LNCAP (cell line): Measurements from ENCODE around the gene LEMD3.

ENCODE experiments used
- TF ChIP-seq, protein P1 (sequence below): fragments of 450-650 bp; IDR thresholded peaks from 2 replicates; pipeline ENCODE4 v1.5.1; 2017; ENCODE audit warnings: mild to moderate bottlenecking

LEMD3 gene

DNA sequence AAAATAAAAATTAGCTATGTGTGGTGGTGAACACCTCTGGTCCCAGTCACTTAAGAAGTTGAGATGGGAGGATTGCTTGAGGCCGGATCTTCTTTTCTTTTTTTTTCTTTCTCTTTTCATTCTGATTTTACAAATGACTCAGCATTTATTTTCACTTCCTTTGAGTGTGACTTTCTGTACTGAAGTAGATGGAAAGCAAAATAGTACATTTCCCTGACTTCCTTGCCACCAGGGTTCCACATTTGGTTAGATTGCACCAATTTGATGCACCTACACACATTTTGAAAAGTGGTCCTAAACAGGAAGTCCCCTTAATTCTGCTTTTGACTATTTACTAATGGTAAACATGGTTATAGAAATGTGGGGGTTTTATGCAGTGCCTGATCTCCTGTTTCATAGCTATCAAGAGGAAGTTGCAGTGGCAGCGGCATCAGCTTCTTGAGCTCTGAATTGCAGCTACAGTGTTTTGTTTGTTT, 13.0 kb upstream of the LEMD3 start:
- TF ChIP-seq, protein P1, sequence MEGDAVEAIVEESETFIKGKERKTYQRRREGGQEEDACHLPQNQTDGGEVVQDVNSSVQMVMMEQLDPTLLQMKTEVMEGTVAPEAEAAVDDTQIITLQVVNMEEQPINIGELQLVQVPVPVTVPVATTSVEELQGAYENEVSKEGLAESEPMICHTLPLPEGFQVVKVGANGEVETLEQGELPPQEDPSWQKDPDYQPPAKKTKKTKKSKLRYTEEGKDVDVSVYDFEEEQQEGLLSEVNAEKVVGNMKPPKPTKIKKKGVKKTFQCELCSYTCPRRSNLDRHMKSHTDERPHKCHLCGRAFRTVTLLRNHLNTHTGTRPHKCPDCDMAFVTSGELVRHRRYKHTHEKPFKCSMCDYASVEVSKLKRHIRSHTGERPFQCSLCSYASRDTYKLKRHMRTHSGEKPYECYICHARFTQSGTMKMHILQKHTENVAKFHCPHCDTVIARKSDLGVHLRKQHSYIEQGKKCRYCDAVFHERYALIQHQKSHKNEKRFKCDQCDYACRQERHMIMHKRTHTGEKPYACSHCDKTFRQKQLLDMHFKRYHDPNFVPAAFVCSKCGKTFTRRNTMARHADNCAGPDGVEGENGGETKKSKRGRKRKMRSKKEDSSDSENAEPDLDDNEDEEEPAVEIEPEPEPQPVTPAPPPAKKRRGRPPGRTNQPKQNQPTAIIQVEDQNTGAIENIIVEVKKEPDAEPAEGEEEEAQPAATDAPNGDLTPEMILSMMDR, result no peak

DNA sequence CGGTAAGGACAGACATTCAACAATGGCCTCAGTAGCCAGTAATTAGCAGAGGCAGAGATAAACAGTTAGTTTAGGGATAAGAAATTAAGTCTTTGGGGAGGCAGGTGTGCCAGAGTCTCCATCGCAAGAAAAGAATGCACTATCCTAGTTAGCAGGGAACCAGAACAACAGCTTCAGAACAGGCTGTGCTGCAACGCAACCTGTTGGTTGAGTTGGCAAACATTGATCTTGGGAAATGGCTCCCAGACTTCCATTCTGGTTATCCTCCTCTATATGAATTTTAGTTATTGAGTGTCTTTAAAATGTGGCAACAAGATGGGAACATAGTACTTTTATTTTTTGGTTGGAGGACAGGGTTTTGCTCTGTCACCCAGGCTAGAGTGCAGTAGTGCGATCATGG, 12.3 kb upstream of the LEMD3 start:
- TF ChIP-seq, protein P1, result no peak

DNA sequence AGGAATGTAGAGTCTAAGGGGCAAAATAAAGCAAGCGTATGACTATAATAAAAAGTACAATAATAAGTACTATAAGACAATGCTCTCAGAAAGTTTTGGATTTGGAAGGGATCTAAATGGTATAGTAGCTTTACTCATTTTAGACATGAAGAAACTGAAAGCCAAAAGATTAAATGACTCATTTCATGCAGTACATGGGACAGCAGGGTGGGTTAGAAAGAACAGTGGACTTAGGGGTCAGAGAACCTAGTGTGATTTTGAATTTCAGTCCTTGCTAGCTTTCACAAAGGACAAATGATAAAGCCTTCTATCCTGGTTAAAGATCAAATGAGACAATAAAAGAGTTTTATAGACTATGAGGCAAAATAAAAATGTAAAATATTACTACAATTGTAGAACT, 6.8 kb upstream of the LEMD3 start:
- TF ChIP-seq, protein P1, result no peak

DNA sequence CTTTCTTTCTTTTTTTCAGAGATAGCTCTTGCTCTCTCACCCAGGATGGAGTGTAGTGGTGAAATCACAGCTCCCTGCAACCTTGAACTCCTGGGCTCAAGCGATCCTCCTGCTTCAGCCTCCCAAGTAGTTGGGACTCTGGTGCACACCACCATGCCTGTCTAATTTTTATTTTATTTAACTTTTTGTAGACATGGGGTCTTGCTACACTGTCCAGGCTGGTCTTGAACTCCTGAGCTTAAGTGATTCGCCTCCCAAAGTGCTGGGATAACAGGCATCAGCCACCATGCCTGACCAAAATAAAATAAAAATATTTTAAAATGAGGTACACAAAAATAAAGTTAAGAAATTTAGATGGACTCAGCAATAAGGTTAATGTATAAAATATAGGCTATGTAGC, 5.1 kb upstream of the LEMD3 start:
- TF ChIP-seq, protein P1, result no peak

DNA sequence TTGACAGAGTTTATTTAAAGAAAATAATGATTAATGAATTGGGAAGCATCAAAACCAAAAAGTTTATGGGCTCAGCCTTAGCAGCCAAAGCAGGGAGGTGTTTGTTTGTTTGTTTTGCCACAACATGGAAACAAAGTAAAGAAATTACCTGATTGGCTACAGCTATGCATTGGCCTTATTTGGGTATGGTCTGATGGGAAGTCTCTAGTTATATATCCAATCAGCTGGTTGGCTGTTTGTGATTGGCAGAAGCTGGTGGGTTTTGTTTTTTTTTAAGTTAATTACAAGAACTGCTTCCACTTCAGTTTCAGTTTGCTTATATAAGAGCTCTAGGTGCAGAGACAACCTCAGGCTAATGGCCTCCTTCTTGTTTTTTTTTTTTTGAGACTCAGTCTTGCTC, 4.6 kb upstream of the LEMD3 start:
- TF ChIP-seq, protein P1, result no peak

DNA sequence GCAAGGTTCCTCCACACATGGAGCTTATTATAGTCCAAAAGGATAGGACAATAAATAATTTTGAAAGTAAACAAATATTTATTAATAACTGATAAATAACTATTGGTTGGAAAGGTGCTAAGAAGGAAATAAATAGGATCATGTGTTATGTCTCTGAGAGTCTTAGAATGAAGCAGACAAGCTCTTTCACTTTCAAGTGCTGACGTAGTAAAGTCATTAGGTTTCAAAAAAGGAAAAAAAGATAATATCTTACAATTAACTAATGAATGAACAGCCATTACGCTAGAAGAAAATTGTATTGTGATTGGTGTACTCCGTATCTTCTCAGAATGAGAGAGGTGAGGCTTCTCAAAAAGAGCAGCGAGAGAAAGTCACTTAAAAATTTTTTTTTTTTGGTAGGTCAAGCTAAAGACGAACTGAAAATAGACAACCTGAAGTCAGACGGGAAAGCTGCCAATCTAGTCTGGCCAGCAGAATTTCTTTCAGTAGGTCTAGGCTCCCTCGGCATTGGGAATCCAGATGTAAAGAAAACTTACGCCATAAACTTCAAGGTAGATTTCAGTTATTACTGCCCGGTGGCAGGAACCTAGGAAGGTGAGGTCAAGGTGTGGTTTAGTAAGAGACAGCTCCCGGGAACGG, 583 bp upstream of the LEMD3 start:
- TF ChIP-seq, protein P1, result no peak

DNA sequence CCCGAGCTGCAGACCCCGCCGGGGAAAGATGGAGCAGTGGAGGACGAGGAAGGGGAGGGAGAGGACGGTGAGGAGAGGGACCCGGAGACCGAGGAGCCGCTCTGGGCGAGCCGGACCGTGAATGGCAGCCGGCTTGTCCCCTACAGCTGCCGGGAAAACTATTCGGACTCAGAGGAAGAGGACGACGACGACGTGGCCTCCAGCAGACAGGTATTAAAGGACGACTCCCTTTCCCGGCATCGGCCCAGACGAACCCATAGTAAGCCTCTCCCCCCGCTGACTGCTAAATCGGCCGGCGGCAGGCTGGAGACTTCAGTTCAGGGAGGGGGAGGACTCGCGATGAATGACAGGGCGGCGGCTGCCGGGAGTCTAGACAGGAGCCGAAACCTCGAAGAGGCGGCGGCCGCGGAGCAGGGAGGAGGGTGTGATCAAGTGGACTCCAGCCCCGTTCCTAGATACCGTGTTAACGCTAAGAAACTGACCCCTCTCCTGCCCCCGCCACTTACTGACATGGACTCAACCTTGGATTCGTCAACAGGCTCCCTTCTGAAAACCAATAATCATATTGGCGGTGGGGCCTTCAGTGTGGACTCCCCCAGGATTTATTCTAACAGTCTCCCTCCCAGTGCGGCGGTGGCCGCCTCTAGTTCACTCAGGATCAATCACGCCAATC, 962 bp downstream of the LEMD3 start:
- TF ChIP-seq, protein P1, result no peak
